ENCODE data around the gene CACNA2D1. TPM values are rescaled to one million over a fixed set of nuclear protein-coding genes. Genes with fewer than 3 reads are reported as not detected.

The CACNA2D1 gene
- total RNA-seq, 1 experiment from 2014 or later: 36.2 TPM

GRCh38 chr7:82241356-82241755 is 202.2 kb downstream of the CACNA2D1 start:
- no peak overlapping the region for H3K56ac ChIP-seq (ENCODE audit: insufficient read length, low read depth, low read length)
- H3K23me2 ChIP-seq (ENCODE audit: insufficient read length, low read depth, low read length, poor library complexity, severe bottlenecking): no peaks in the 10 kb centered on the region
- no peak overlapping the region for H2BK5ac ChIP-seq (ENCODE audit: insufficient read length, low read length)
- no peak overlapping the region for H3K14ac ChIP-seq (ENCODE audit: insufficient read depth, low read length)
- H4K5ac ChIP-seq (ENCODE audit: insufficient read length, low read depth, low read length): no peak overlapping the region
- no peak overlapping the region for H4K91ac ChIP-seq (ENCODE audit: insufficient read length, low read depth, low read length)
- H3K4ac ChIP-seq (ENCODE audit: low read depth, low read length): no peak overlapping the region
- H3K4me1 Mint-ChIP-seq: peaks cover 3 to 8% of the 10 kb centered on the region in 2 experiments; a peak in 2 of 4 replicates
- DNase-seq: no peak
- H2BK20ac ChIP-seq (ENCODE audit: low read depth, low read length, poor library complexity, severe bottlenecking): no peak overlapping the region
- H3K4me1 ChIP-seq (ENCODE audit: insufficient read depth, low read length): no peaks in the 10 kb centered on the region
- H4K20me1 ChIP-seq (ENCODE audit: control insufficient read depth, insufficient read depth, insufficient read length): no peaks in the 10 kb centered on the region
- H3K36me3 Mint-ChIP-seq (ENCODE audit: insufficient read depth in 1 of 3, low read depth in 3 of 3): no peaks in the 10 kb centered on the region
- H3K9ac ChIP-seq (ENCODE audit: extremely low read depth, insufficient read length, low read length): no peak overlapping the region
- H3K9me3 Mint-ChIP-seq: no peaks in the 10 kb centered on the region
- no peak overlapping the region for H2BK120ac ChIP-seq (ENCODE audit: low read depth, low read length, poor library complexity, severe bottlenecking)
- H3K9me3 ChIP-seq (ENCODE audit: control insufficient read depth, low read depth, low read length): no peaks in the 10 kb centered on the region
- no peaks in the 10 kb centered on the region for H3K79me2 ChIP-seq (ENCODE audit: insufficient read depth, low read length)
- H4K8ac ChIP-seq (replicated peaks; ENCODE audit: insufficient read length, low read depth, low read length): no peak overlapping the region
- no peak overlapping the region for H3K27ac ChIP-seq (ENCODE audit: insufficient read length, low read depth, low read length)
- no peak overlapping the region for H3K27ac Mint-ChIP-seq
- no peaks in the 10 kb centered on the region for H3K79me1 ChIP-seq (ENCODE audit: insufficient read depth, low read depth, low read length, poor library complexity, severe bottlenecking)
- H3K4me2 ChIP-seq (ENCODE audit: insufficient read depth, insufficient read length, low read length): no peak overlapping the region
- H2AK5ac ChIP-seq (ENCODE audit: insufficient read length, low read length): no peak overlapping the region
- no peak overlapping the region for H2BK15ac ChIP-seq (ENCODE audit: low read depth, low read length)
- H2BK12ac ChIP-seq (ENCODE audit: insufficient read length, low read depth, low read length): no peak overlapping the region
- H3T11ph ChIP-seq (ENCODE audit: low read length): no peak overlapping the region
- H3K4me3 Mint-ChIP-seq: no peak overlapping the region
- TF ChIP-seq CTCF (conservative IDR thresholded peaks at IDR 0.05): no peak
- H2AFZ ChIP-seq (ENCODE audit: low read length): no peak overlapping the region
- no peak overlapping the region for H3K18ac ChIP-seq (ENCODE audit: insufficient read length, low read depth, low read length)
- H3K23ac ChIP-seq (ENCODE audit: insufficient read length, low read depth, low read length): no peak overlapping the region
- no peaks in the 10 kb centered on the region for H3K27me3 ChIP-seq (ENCODE audit: insufficient read depth, low read length)
- H3K27me3 Mint-ChIP-seq (ENCODE audit: low read depth): no peaks in the 10 kb centered on the region
